Amygdala (tissue), 56 donors: ENCODE measurements around the gene NKAP.
"Not testable (repeated sequence)": the region's sequence is repeated elsewhere in the genome, so short reads cannot be mapped to it uniquely, and the experiment has no call there.

Experiments used
- DNase-seq, 56 donors: peaks; one replicate each; lab custom pipeline; 2025; lab: John Stamatoyannopoulos, UW

NKAP gene

GRCh38 chrX:119943185-119943988 is at the start of gene NKAP:
TSS of gene NKAP (minus strand) at chrX:119943751. CDS start at chrX:119943605, 146 bp downstream.
- peak; percentile 15 to 84 (median 62) for DNase-seq

GRCh38 chrX:119991005-119991787 is 47.6 kb upstream of the NKAP start:
- peak in 1 of 56 donors; percentile 0 for DNase-seq

- DNase-seq = no peak
Measured at GRCh38 chrX:119990556-119991004, 47.0 kb upstream of the NKAP start.

- DNase-seq = no peak
Measured at GRCh38 chrX:119989905-119990555, 46.5 kb upstream of the NKAP start.

- DNase-seq = no peak
Measured at GRCh38 chrX:119986203-119986602, 42.7 kb upstream of the NKAP start.

- no peak for DNase-seq
Measured at GRCh38 chrX:119984652-119985051, 41.1 kb upstream of the NKAP start.

GRCh38 chrX:119983494-119983893 is 39.9 kb upstream of the NKAP start:
- no peak for DNase-seq

- no peak for DNase-seq
Measured at GRCh38 chrX:119982145-119982544, 38.6 kb upstream of the NKAP start.

GRCh38 chrX:119981286-119982070 is 37.9 kb upstream of the NKAP start:
- DNase-seq = peak in 2 of 56 donors; percentile 0 to 1

GRCh38 chrX:119977172-119977571 is 33.6 kb upstream of the NKAP start:
- not testable (repeated sequence) for DNase-seq

GRCh38 chrX:119971184-119971583 is 27.6 kb upstream of the NKAP start:
- no peak for DNase-seq

- no peak for DNase-seq
Measured at GRCh38 chrX:119970574-119970973, 27.0 kb upstream of the NKAP start.

GRCh38 chrX:119966837-119967236 is 23.3 kb upstream of the NKAP start:
- DNase-seq = not testable (repeated sequence)

GRCh38 chrX:119960625-119961024 is 17.1 kb upstream of the NKAP start:
- DNase-seq = no peak

GRCh38 chrX:119955807-119956570 is 12.4 kb upstream of the NKAP start:
- DNase-seq = not testable (repeated sequence)

- no peak for DNase-seq
Measured at GRCh38 chrX:119954374-119954773, 10.8 kb upstream of the NKAP start.

- no peak for DNase-seq
Measured at GRCh38 chrX:119948381-119948780, 4.8 kb upstream of the NKAP start.

- no peak for DNase-seq
Measured at GRCh38 chrX:119945481-119945880, 1.9 kb upstream of the NKAP start.

GRCh38 chrX:119942831-119943184 is 743 bp downstream of the NKAP start:
- no peak for DNase-seq
